Psoas muscle (tissue), 8 donors: ENCODE measurements around the gene KLRF1. TPM values are rescaled to one million over a fixed set of nuclear protein-coding genes. Genes with fewer than 3 reads are reported as not detected.
A peak's percentile ranks its signal among the peaks of the same experiment; 100 is the strongest.

ENCODE experiments used
- ATAC-seq, 4 donors: fragments of 200-7000 bp; cut with Tn5 transposase; one replicate each; pipeline ENCODE4 v1.9.1; 2020; ENCODE audit warnings: moderate library complexity in 3 of 4, mild to moderate bottlenecking in 2 of 4
- DNase-seq, 2 donors: peaks; one replicate each; pipeline ENCODE4 v3.0.0-alpha.2; 2020
- H3K27ac ChIP-seq: fragments of 200-600 bp; one replicate; pipeline ENCODE4 v1.8.0; 2022
- H3K27me3 ChIP-seq, 3 donors: fragments of 200-600 bp in 1 of 3; one replicate each; pipeline versions ENCODE4 v1.6.1 to v1.8.0; 2013 to 2022; ENCODE audit warnings: low read length in 2 of 3, mild to moderate bottlenecking in 2 of 3, moderate library complexity in 1 of 3; ENCODE audit not compliant: insufficient read depth in 3 of 3
- H3K36me3 ChIP-seq, 2 donors: fragments of 200-600 bp in 1 of 2; one replicate each; pipeline versions ENCODE4 v1.6.1 to v1.8.0; 2013 to 2022; ENCODE audit warnings: low read depth in 1 of 2, mild to moderate bottlenecking in 1 of 2, moderate library complexity in 1 of 2; ENCODE audit not compliant: insufficient read depth in 1 of 2
- H3K4me1 ChIP-seq: fragments of 200-600 bp; one replicate; pipeline ENCODE4 v1.8.0; 2022
- H3K4me3 ChIP-seq: fragments of 200-600 bp; one replicate; pipeline ENCODE4 v1.8.0; 2022; ENCODE audit warnings: mild to moderate bottlenecking
- H3K9me3 ChIP-seq: fragments of 200-600 bp; one replicate; pipeline ENCODE4 v1.8.0; 2022
- CTCF ChIP-seq: fragments of 200-600 bp; IDR thresholded peaks from one replicate; pipeline ENCODE4 v1.8.0; 2022; ENCODE audit warnings: antibody characterized with exemption
- WGBS, 3 donors: extraction: QIAGEN DNeasy Blood & Tissue Kit; methylation state at CpG; one replicate each; pipeline versions ENCODE4 v1.1.6 to v1.1.7; 2013; 5-methylcytosine and 5-hydroxymethylcytosine counted together
- intact Hi-C, 2 donors: fragments of 100-400 bp; cut with DNase I; formaldehyde crosslinking; loops; one replicate each; pipeline versions ENCODE4 v1.11.0 to v1.14.2; 2022
- polyA plus RNA-seq, 3 donors: library from polyadenylated mRNA; stranded (reverse); fragments of 200-250 nt; gene quantifications; one replicate each; pipeline ENCODE4 v1.2.3, GENCODE V29; 2013
- total RNA-seq, 4 donors: library from RNA; stranded (reverse); fragmentation: NEBNext Ultra II Directional in 2 of 4; extraction: Animal tissue kit (Norgen Biotek cat#: 25700) in 2 of 4; gene quantifications; one replicate each; pipeline versions ENCODE4 v1.2.1 to v1.2.4, GENCODE V29; 2021 to 2023
- donor health status: healthy with polysubstance abuse.
- donor health status: DM: no; HTN: no; CAD: no; lungs with moderate emphysema.
- donor health status: Bipolar disorder and iron deficiency.
- donor health status: healthy.
- donor health status: DM: yes; HTN: yes; CAD: no.
- donor health status: DM: no; HTN: no; CAD: no.
- donor health status: DM: no; HTN: no; CAD: no.
- donor health status: DM: yes; HTN: yes; CAD: no.

Gene KLRF1
- total and polyA plus RNA-seq, 7 donors, result 0.09 to 0.49 (median 0.14) TPM; not detected in 3

GRCh38 chr12:9864913-9865675, 37.8 kb downstream of the KLRF1 start:
- Histone ChIP-seq H3K27ac (no peak overlapping the region), H3K27me3 (no peaks in the 10 kb centered on the region), H3K4me3 (peak overlapping the region; percentile 71), H3K36me3 (no peaks in the 10 kb centered on the region), H3K9me3 (no peaks in the 10 kb centered on the region), H3K4me1 (no peaks in the 10 kb centered on the region)
- ATAC-seq (no peak), DNase-seq (no peak)
- intact Hi-C loops, result loop anchor here in 1 of 2 donors (5.0 kb wide), 1 partner anchor 857 kb away; the partner anchor contains the start of gene YBX3
- no peak for TF ChIP-seq CTCF
- 56 to 84% (median 70%) methylated on average over 4 of the region's 4 CpGs for WGBS, 3 donors

GRCh38 chr12:9866860-9867269, 39.6 kb downstream of the KLRF1 start:
- peak overlapping the region; percentile 51 for H3K27ac ChIP-seq
- no peaks in the 10 kb centered on the region for H3K27me3 ChIP-seq
- no peaks in the 10 kb centered on the region for H3K9me3 ChIP-seq
- DNase-seq (no peak), ATAC-seq (no peak)
- WGBS, 3 donors, result 41 to 64% (median 51%) methylated on average over 4 of the region's 4 CpGs
- peak overlapping the region; percentile 71 for H3K4me3 ChIP-seq
- H3K36me3 ChIP-seq, result no peaks in the 10 kb centered on the region
- intact Hi-C loops, result loop anchor here in 1 of 2 donors (5.0 kb wide), 1 partner anchor 855 kb away; the partner anchor contains the start of gene YBX3
- H3K4me1 ChIP-seq, result peaks cover 13% of the 10 kb centered on the region
- no peak for TF ChIP-seq CTCF

- H3K4me1 ChIP-seq, result peaks cover 13% of the 10 kb centered on the region
- H3K27ac ChIP-seq, result peak overlapping the region; percentile 51
- no peaks in the 10 kb centered on the region for H3K36me3 ChIP-seq
- peak overlapping the region; percentile 71 for H3K4me3 ChIP-seq
- H3K27me3 ChIP-seq, result no peaks in the 10 kb centered on the region
- intact Hi-C loops, result loop anchor here in 1 of 2 donors (5.0 kb wide), 1 partner anchor 855 kb away; the partner anchor contains the start of gene YBX3
- H3K9me3 ChIP-seq, result no peaks in the 10 kb centered on the region
- DNase-seq (no peak), ATAC-seq (no peak)
- no peak for TF ChIP-seq CTCF
- 36 to 57% (median 47%) methylated on average over 4 of the region's 4 CpGs for WGBS, 3 donors
Observed at GRCh38 chr12:9867531-9867930, 40.2 kb downstream of the KLRF1 start.

- Histone ChIP-seq H3K27ac (peak overlapping the region; percentile 86), H3K4me3 (peak overlapping the region; percentile 71), H3K4me1 (peaks cover 13% of the 10 kb centered on the region), H3K9me3 (no peaks in the 10 kb centered on the region), H3K36me3 (no peaks in the 10 kb centered on the region), H3K27me3 (no peaks in the 10 kb centered on the region)
- ATAC-seq, result peak in 1 of 4 donors; percentile 43
- no peak for TF ChIP-seq CTCF
- 51 to 69% (median 51%) methylated on average over 11 of the region's 11 CpGs for WGBS, 3 donors
- intact Hi-C loops, result loop anchor here in 1 of 2 donors (5.0 kb wide), 1 partner anchor 854 kb away; the partner anchor contains the start of gene YBX3
- no peak for DNase-seq
Observed at GRCh38 chr12:9868311-9868801, 41.1 kb downstream of the KLRF1 start.
